C4-2B (cell line): ENCODE measurements around the gene AOC2.

Experiments
- ZFX ChIP-seq: fragments of 450-650 bp; IDR thresholded peaks from 2 replicates; pipeline ENCODE4 v1.6.1; 2017
- TF ChIP-seq, protein P1 (sequence below): fragments of 450-650 bp; conservative IDR thresholded peaks from 2 replicates; pipeline ENCODE4 v1.5.1; 2017; ENCODE audit warnings: mild to moderate bottlenecking

DNA sequence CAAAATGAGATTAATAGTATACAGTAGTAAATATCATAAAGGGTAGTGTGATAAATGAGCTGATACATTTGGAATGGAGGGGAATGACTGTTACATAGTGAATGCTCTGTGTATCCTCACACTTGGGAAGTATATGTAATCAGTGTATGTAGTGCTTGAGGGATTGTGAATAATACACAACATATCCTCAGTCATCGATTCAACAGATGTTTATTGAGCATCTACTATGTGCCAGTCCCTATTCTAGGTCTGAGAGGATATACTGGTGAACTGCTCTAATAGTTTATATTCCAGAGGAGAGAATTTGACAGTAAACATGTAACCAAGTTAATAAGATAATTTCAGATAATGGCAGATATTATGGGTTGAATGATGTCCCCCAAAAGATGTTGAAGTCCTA lies 16.9 kb upstream of the AOC2 start:
- TF ChIP-seq, protein P1, sequence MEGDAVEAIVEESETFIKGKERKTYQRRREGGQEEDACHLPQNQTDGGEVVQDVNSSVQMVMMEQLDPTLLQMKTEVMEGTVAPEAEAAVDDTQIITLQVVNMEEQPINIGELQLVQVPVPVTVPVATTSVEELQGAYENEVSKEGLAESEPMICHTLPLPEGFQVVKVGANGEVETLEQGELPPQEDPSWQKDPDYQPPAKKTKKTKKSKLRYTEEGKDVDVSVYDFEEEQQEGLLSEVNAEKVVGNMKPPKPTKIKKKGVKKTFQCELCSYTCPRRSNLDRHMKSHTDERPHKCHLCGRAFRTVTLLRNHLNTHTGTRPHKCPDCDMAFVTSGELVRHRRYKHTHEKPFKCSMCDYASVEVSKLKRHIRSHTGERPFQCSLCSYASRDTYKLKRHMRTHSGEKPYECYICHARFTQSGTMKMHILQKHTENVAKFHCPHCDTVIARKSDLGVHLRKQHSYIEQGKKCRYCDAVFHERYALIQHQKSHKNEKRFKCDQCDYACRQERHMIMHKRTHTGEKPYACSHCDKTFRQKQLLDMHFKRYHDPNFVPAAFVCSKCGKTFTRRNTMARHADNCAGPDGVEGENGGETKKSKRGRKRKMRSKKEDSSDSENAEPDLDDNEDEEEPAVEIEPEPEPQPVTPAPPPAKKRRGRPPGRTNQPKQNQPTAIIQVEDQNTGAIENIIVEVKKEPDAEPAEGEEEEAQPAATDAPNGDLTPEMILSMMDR, result no peak
- no peak for TF ChIP-seq ZFX
